ENCODE data around the gene SNX7. TPM values are rescaled to one million over a fixed set of nuclear protein-coding genes. Genes with fewer than 3 reads are reported as not detected.

Gene SNX7
- polyA plus RNA-seq, 3 donors = 0.04 to 3.9 (median 0.15) TPM

- no peaks in the 10 kb centered on the region for H4K20me1 ChIP-seq (ENCODE audit: insufficient read depth, low read length)
- Mint-ChIP-seq H3K36me3 (no peaks in the 10 kb centered on the region), H3K27ac (no peak overlapping the region), H3K9me3 (peaks cover 0 to 3% (median 0%) of the 10 kb centered on the region in 7 donors), H3K27me3 (ENCODE audit: low read depth in 3 of 3) (peaks cover 0 to 2% (median 0%) of the 10 kb centered on the region in 3 donors), H3K4me3 (no peak overlapping the region), H3K4me1 (no peaks in the 10 kb centered on the region)
- no peak overlapping the region for H3K4me3 ChIP-seq (replicated peaks in 1 of 3; ENCODE audit: low read depth in 2 of 3, low read length in 3 of 3)
- no peak for DNase-seq
- H3K79me2 ChIP-seq (ENCODE audit: insufficient read depth, low read length) = no peaks in the 10 kb centered on the region
- H3K36me3 ChIP-seq (replicated peaks in 1 of 2; ENCODE audit: control insufficient read depth in 1 of 2, insufficient read depth in 2 of 2, low read length in 2 of 2) = no peaks in the 10 kb centered on the region
- no peaks in the 10 kb centered on the region for H3K9me3 ChIP-seq (replicated peaks in 1 of 2; ENCODE audit: control insufficient read depth in 1 of 2, insufficient read depth in 1 of 2, low read length in 2 of 2)
- intact Hi-C loops (cut with micrococcal nuclease) = no loop called here
- TF ChIP-seq CTCF (IDR thresholded peaks at IDR 0.05) = no peak
- H3K9ac ChIP-seq (ENCODE audit: insufficient read depth, low read length, poor library complexity, severe bottlenecking) = no peak overlapping the region
- no peak overlapping the region for H2AFZ ChIP-seq (ENCODE audit: insufficient read depth, low read depth, low read length, poor library complexity, severe bottlenecking)
- H3K27me3 ChIP-seq (ENCODE audit: control insufficient read depth in 2 of 2, insufficient read depth in 2 of 2, low read length in 2 of 2) = no peaks in the 10 kb centered on the region
- H3K27ac ChIP-seq (ENCODE audit: low read depth in 1 of 2, low read length in 2 of 2) = no peak overlapping the region
- no peaks in the 10 kb centered on the region for H3K4me1 ChIP-seq (ENCODE audit: control insufficient read depth in 1 of 2, insufficient read depth in 2 of 2, low read length in 2 of 2)
- H3K4me2 ChIP-seq (replicated peaks; ENCODE audit: extremely low read depth, low read length, poor library complexity, severe bottlenecking) = no peak overlapping the region
Observed at GRCh38 chr1:98690576-98690975, 29.1 kb downstream of the SNX7 start.

- Mint-ChIP-seq H3K36me3 (no peaks in the 10 kb centered on the region), H3K4me3 (no peak overlapping the region), H3K27me3 (ENCODE audit: low read depth in 3 of 3) (peaks cover 0 to 2% (median 0%) of the 10 kb centered on the region in 3 donors), H3K27ac (no peak overlapping the region), H3K4me1 (no peaks in the 10 kb centered on the region), H3K9me3 (peaks cover 0 to 3% (median 0%) of the 10 kb centered on the region in 7 donors)
- Histone ChIP-seq H3K4me3 (replicated peaks in 1 of 3; ENCODE audit: low read depth in 2 of 3, low read length in 3 of 3) (no peak overlapping the region), H3K79me2 (ENCODE audit: insufficient read depth, low read length) (no peaks in the 10 kb centered on the region), H3K36me3 (replicated peaks in 1 of 2; ENCODE audit: control insufficient read depth in 1 of 2, insufficient read depth in 2 of 2, low read length in 2 of 2) (no peaks in the 10 kb centered on the region), H3K4me1 (ENCODE audit: control insufficient read depth in 1 of 2, insufficient read depth in 2 of 2, low read length in 2 of 2) (no peaks in the 10 kb centered on the region), H3K4me2 (replicated peaks; ENCODE audit: extremely low read depth, low read length, poor library complexity, severe bottlenecking) (no peak overlapping the region), H4K20me1 (ENCODE audit: insufficient read depth, low read length) (no peaks in the 10 kb centered on the region), H2AFZ (ENCODE audit: insufficient read depth, low read depth, low read length, poor library complexity, severe bottlenecking) (no peak overlapping the region), H3K9me3 (replicated peaks in 1 of 2; ENCODE audit: control insufficient read depth in 1 of 2, insufficient read depth in 1 of 2, low read length in 2 of 2) (no peaks in the 10 kb centered on the region), H3K9ac (ENCODE audit: insufficient read depth, low read length, poor library complexity, severe bottlenecking) (no peak overlapping the region), H3K27ac (ENCODE audit: low read depth in 1 of 2, low read length in 2 of 2) (no peak overlapping the region), H3K27me3 (ENCODE audit: control insufficient read depth in 2 of 2, insufficient read depth in 2 of 2, low read length in 2 of 2) (no peaks in the 10 kb centered on the region)
- WGBS (ENCODE audit: insufficient coverage) = no CpG with 5 or more reads among the region's 2 CpGs
- TF ChIP-seq CTCF (IDR thresholded peaks at IDR 0.05) = no peak
- no peak for DNase-seq
- intact Hi-C loops (cut with micrococcal nuclease) = no loop called here
Observed at GRCh38 chr1:98692482-98692881, 31.0 kb downstream of the SNX7 start.
